Measurements from ENCODE around the gene PPP1R10. TPM values are rescaled to one million over a fixed set of nuclear protein-coding genes. Genes with fewer than 3 reads are reported as not detected.
A peak's percentile ranks its signal among the peaks of the same experiment; 100 is the strongest.

PPP1R10 gene
- total and polyA plus RNA-seq, 2 donors: 18.2 to 25.6 TPM

DNA sequence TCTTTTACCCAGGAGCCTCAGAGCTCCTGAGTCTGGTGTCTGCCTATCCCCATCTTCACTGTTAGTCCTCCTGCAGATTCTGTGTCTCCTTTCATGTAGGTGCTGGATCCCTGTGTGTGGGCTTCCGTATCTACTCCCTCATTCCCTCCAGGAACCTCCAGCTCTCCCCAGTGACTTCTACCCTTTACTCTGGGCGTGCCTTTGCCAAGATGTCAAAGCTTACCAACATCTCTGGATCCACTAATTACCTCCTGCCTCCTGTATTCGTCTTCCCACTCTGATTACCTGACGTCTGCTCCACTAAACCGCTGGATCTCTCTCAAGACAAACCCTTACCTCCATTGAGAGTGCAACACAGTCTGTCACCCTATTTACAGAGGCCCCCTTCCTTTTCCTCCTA lies 27.7 kb upstream of the PPP1R10 start:
- H3K36me3 ChIP-seq (ENCODE audit: insufficient read depth): no peaks in the 10 kb centered on the region
- 82% methylated on average over 5 of the region's 5 CpGs for WGBS
- no peak overlapping the region for H3K4me3 ChIP-seq (ENCODE audit: low read depth, low read length)
- H3K4me1 ChIP-seq (ENCODE audit: insufficient read depth): no peaks in the 10 kb centered on the region
- DNase-seq (ENCODE audit: extremely low spot score): no peak
- no peak overlapping the region for H3K27ac ChIP-seq (ENCODE audit: low read depth)

DNA sequence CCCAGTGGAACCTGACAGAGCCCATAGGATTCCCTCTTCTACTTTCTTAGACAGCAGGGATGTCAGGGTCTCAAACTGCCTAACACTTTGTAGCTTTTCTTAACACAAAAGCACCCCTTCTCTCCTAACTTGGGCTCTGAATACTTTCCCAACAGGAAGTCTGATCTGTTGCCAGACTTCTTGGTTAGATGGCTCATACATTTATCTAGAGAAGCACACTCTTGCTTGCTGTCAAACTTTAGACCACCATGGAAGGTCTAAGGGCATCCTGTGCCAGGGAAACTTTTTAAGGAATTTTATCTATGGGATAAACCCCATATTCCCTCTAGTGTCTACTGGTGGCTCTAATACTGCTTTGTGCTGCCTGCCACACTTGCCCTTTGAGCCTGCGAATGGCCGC lies 26.6 kb upstream of the PPP1R10 start:
- DNase-seq (ENCODE audit: extremely low spot score): no peak
- H3K27ac ChIP-seq (ENCODE audit: low read depth): no peak overlapping the region
- no peaks in the 10 kb centered on the region for H3K36me3 ChIP-seq (ENCODE audit: insufficient read depth)
- 96% methylated on average over 2 of the region's 2 CpGs for WGBS
- no peak overlapping the region for H3K4me3 ChIP-seq (ENCODE audit: low read depth, low read length)
- no peaks in the 10 kb centered on the region for H3K4me1 ChIP-seq (ENCODE audit: insufficient read depth)

DNA sequence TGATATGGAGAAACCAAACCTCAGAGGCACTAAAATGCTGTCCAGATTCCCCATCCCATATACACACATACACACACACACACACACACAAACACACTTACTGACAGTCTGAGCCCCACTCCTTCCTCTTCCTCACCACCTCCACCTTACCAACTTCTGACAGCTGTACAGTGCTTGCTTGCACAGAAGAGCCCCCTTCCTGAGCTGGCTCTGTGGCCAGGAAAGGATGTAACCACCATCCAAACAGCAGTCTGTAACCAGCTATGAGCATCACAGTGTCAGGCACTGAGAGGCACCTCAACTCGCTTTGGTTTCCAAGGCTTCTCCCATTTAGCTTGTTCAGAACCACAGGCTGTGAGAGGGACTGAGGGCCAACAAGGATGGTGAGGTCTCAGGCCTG lies 24.0 kb upstream of the PPP1R10 start:
- 82% methylated on average over 1 of the region's 1 CpG for WGBS
- Histone ChIP-seq H3K36me3 (ENCODE audit: insufficient read depth) (no peaks in the 10 kb centered on the region), H3K4me1 (ENCODE audit: insufficient read depth) (no peaks in the 10 kb centered on the region), H3K4me3 (ENCODE audit: low read depth, low read length) (no peak overlapping the region), H3K27ac (ENCODE audit: low read depth) (no peak overlapping the region)
- no peak for DNase-seq (ENCODE audit: extremely low spot score)

DNA sequence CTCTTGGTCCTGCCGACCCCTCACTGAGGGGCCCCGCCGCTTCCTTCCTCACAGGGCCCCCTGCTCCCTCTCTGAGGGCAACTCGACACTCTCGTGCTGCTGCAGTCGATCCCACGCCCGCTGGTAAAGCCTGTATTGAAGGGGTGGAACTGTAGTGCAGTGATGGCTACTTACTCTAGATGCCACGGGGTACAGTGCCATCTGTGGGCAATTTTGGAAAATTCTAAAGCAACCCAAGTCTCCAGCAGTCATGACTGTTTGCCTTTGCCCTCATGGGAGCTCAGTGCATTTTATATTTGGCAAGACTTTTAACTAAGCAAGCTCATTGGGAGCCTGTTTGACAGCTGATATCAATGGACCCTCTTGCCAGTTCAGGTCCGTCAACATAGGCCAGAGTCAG lies 23.4 kb upstream of the PPP1R10 start:
- 88% methylated on average over 10 of the region's 10 CpGs for WGBS
- no peaks in the 10 kb centered on the region for H3K4me1 ChIP-seq (ENCODE audit: insufficient read depth)
- H3K4me3 ChIP-seq (ENCODE audit: low read depth, low read length): no peak overlapping the region
- H3K36me3 ChIP-seq (ENCODE audit: insufficient read depth): no peaks in the 10 kb centered on the region
- DNase-seq (ENCODE audit: extremely low spot score): no peak
- H3K27ac ChIP-seq (ENCODE audit: low read depth): no peak overlapping the region

DNA sequence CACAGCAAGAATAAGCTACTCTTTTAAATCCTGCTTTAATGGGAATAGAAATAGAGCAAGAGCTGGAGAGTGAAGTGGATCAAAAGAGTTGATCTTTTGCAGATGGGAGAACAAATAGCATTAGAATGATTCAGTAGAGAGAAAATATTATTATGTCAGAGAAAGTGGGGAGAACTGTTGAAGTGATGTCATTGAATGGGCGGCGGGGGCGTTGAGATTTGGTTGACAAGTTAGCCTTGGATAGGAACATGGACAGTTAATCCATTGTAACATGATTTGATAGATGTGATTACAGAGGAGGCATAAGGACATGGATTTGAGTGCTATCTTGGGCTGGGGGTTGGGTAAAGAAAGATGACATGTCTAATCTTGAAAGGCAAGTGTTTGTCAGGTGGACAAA lies 18.8 kb upstream of the PPP1R10 start:
- Histone ChIP-seq H3K27ac (ENCODE audit: low read depth) (no peak overlapping the region), H3K4me3 (ENCODE audit: low read depth, low read length) (no peak overlapping the region), H3K4me1 (ENCODE audit: insufficient read depth) (no peaks in the 10 kb centered on the region), H3K36me3 (ENCODE audit: insufficient read depth) (no peaks in the 10 kb centered on the region)
- DNase-seq (ENCODE audit: extremely low spot score): no peak
- WGBS: 96% methylated on average over 3 of the region's 3 CpGs

DNA sequence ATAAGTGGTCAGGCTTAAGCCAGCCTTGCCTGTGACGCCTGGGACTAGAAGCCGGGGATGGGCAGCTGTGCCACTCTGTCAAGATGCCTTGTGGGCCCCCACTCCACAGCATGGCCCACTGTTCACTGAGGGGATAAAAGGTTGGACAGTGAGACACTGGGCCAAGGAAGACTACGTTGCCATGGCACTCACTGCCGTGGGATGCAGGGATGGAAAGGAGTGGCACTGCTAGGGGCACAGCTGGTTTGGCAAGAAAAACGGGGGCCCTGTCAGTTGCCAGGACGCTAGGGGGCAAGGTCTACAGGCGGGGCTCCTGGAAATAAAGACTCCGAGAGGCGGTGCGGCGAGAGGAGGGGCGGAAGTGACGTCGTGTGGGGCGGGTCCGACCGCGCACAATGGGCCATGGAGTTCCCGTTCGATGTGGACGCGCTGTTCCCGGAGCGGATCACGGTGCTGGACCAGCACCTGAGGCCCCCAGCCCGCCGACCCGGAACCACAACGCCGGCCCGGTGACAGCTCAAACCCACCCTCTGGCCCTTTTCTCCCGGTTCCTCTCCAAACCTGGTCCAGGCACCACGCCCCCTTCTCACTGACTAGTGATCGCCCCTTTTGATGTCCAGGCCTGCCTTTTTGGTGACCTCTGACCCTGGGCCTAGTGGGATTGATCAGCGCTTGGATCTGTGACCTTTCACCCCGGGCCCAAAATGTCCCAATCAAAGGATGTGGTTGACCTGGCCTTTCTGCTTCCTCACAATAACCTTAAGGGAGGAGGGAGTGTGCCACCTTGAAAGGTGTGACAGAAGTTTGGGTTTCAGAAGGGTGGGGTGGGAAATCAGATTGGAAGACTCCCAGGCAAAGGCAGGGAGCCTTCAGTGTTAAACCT lies 9.7 kb upstream of the PPP1R10 start, which contains the start of gene ATAT1:
ATAT1 (plus strand) TSS at position 391 of the 883 bp plus-strand sequence.
- Histone ChIP-seq H3K36me3 (ENCODE audit: insufficient read depth) (no peaks in the 10 kb centered on the region), H3K27ac (ENCODE audit: low read depth) (peak within 1 kb of the TSS; percentile 79), H3K4me1 (ENCODE audit: insufficient read depth) (no peaks in the 10 kb centered on the region), H3K4me3 (ENCODE audit: low read depth, low read length) (peak within 1 kb of the TSS; percentile 46)
- 2% methylated on average over 36 of the region's 36 CpGs for WGBS
- peak; percentile 75 for DNase-seq (ENCODE audit: extremely low spot score)

DNA sequence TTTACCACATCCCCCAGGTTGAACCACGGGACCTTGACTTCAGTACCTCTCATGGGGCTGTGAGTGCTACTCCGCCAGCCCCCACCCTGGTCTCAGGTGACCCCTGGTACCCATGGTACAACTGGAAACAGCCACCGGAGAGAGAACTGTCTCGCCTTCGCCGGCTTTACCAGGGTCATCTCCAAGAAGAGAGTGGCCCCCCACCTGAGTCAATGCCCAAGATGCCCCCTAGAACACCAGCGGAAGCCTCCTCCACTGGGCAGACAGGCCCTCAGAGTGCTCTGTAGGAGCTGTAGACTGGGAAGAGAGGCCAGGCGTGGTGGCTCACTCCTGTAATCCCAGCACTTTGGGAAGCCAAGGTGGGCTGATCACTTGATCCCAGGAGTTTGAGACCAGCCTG lies 8.5 kb upstream of the PPP1R10 start:
- Histone ChIP-seq H3K4me1 (ENCODE audit: insufficient read depth) (no peaks in the 10 kb centered on the region), H3K27ac (ENCODE audit: low read depth) (no peak overlapping the region), H3K36me3 (ENCODE audit: insufficient read depth) (no peaks in the 10 kb centered on the region), H3K4me3 (ENCODE audit: low read depth, low read length) (no peak overlapping the region)
- 96% methylated on average over 8 of the region's 8 CpGs for WGBS
- no peak for DNase-seq (ENCODE audit: extremely low spot score)

DNA sequence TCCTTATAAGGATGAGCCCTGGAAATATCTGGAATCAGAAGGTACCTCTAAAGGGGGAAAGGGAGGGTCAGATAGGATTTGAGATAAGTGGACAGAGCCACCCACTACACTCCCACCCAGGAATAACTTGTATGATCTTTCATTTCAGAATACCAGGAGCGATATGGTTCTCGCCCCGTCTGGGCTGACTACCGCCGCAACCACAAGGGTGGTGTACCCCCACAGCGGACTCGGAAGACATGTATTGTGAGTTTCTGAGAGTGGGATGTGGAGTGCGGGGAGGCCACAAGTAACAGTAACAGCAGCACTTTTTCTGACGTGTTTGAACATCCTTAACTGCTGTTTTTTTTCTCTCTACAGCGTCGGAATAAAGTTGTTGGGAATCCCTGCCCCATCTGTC lies 2.5 kb upstream of the PPP1R10 start:
- no peaks in the 10 kb centered on the region for H3K4me1 ChIP-seq (ENCODE audit: insufficient read depth)
- H3K27ac ChIP-seq (ENCODE audit: low read depth): no peak overlapping the region
- no peak for DNase-seq (ENCODE audit: extremely low spot score)
- WGBS: 96% methylated on average over 11 of the region's 11 CpGs
- peaks cover 2% of the 10 kb centered on the region for H3K36me3 ChIP-seq (ENCODE audit: insufficient read depth)
- no peak overlapping the region for H3K4me3 ChIP-seq (ENCODE audit: low read depth, low read length)

DNA sequence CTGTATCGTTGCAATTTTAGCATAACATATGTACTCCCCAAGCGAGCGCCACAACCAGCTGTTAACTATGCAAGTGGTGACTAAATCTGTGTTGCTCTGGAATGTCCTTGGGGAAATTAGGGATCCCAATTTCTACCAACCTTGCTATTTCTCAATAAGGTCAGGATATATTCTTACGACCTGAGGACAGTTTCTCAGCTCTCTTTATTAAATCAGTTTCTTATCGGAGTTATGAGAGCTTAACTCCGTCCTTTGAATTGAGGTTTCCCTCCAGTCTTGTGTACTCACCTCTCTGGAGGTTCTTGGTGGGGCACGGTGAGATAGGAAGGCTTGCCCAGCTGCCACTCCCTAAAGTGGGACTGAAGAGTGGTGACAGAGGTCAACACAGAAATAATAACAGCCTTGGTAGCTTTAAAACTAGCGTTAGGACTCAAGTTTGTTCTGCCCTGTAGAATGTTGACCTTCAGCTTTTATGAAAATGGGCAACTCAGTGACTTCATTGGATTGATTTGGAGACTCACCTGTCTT lies 1.3 kb upstream of the PPP1R10 start:
- Histone ChIP-seq H3K4me1 (ENCODE audit: insufficient read depth) (no peaks in the 10 kb centered on the region), H3K4me3 (ENCODE audit: low read depth, low read length) (peak overlapping the region; percentile 48), H3K36me3 (ENCODE audit: insufficient read depth) (peaks cover 2% of the 10 kb centered on the region), H3K27ac (ENCODE audit: low read depth) (peak overlapping the region; percentile 64)
- WGBS: 14% methylated on average over 8 of the region's 8 CpGs
- DNase-seq (ENCODE audit: extremely low spot score): no peak

DNA sequence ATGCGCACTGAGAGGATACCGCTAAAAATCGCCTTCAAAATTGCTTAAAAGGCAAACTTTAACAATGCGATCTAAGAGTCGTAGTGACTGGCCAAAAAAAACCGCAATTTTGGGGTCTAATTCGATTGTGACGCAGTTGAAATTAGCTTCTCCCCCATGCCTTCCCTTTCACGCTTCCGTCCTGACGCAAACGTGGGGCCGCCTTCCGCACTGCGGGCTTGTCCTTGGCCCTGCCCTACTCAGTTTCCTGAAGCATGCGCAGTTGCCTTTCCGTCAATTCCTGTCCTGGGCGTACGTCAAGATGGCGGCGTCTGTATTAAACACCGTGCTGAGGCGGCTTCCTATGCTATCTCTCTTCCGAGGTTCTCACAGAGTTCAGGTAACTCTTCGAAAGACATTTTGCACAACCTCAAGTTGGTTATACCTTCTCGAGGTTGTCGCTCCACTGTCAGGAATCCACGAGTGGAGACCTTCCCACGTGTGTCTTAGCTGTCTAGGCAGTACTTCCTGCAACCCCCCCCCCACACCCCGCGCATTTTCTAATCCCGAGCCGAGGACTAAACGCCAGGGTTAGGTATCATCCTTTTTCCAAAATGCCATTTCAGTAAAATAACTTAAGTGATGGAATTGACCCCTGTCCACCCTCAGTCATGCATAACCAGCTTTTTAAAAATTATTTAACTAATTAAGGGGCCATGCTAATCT lies 674 bp upstream of the PPP1R10 start, which contains the start of gene MRPS18B:
MRPS18B (plus strand) TSS at position 276 of the 705 bp plus-strand sequence; CDS start at position 302, 26 bp downstream.
- under 1% methylated on average over 34 of the region's 34 CpGs for WGBS
- peak within 1 kb of the TSS; percentile 100 for H3K27ac ChIP-seq (ENCODE audit: low read depth)
- peak; percentile 97 for DNase-seq (ENCODE audit: extremely low spot score)
- no peaks in the 10 kb centered on the region for H3K4me1 ChIP-seq (ENCODE audit: insufficient read depth)
- peaks cover 2% of the 10 kb centered on the region for H3K36me3 ChIP-seq (ENCODE audit: insufficient read depth)
- peak within 1 kb of the TSS; percentile 89 for H3K4me3 ChIP-seq (ENCODE audit: low read depth, low read length)

DNA sequence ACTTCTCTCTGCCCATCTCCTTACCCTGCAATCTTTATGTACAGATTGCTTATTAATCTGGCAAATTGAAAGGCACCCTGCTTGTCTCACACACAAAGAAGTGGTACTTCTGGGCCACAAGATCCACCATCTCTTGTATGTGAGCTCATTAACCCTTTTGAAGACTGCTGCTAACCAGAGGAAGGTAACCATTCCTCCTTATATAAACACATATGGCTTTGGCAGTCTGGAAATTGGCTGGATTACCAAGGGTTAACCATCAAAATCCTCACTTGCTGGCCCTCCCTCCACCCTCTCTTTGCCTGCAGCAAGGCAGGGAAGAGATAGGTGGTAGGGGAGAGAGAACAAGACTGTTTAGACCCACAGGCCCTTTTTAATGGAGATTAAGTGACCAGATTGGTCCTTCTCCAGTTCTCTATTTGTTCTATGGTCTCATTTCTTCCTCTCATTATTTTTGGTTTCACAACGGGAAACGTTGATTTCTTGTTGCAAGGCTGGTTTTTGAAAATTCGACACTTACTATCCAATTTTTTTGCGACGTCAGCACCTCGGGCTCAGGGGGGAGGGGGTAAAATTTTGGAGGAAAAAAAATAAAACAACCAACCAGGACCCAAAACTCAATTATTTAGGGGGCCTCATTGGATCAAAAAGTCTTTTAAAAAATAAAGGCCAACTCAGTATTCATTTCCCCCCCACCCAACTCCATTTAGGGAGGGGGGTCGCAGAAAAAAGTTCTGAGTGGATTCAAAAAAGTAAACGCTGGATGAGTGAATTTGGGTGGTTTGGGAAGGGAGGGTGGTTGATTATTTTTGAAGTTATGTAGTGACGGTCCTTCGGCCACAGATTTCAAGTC lies 859 bp downstream of the PPP1R10 start:
- WGBS: under 1% methylated on average over 10 of the region's 10 CpGs
- Histone ChIP-seq H3K4me1 (ENCODE audit: insufficient read depth) (no peaks in the 10 kb centered on the region), H3K36me3 (ENCODE audit: insufficient read depth) (peaks cover 2% of the 10 kb centered on the region), H3K27ac (ENCODE audit: low read depth) (peak overlapping the region; percentile 100), H3K4me3 (ENCODE audit: low read depth, low read length) (peak overlapping the region; percentile 89)
- DNase-seq (ENCODE audit: extremely low spot score): no peak

DNA sequence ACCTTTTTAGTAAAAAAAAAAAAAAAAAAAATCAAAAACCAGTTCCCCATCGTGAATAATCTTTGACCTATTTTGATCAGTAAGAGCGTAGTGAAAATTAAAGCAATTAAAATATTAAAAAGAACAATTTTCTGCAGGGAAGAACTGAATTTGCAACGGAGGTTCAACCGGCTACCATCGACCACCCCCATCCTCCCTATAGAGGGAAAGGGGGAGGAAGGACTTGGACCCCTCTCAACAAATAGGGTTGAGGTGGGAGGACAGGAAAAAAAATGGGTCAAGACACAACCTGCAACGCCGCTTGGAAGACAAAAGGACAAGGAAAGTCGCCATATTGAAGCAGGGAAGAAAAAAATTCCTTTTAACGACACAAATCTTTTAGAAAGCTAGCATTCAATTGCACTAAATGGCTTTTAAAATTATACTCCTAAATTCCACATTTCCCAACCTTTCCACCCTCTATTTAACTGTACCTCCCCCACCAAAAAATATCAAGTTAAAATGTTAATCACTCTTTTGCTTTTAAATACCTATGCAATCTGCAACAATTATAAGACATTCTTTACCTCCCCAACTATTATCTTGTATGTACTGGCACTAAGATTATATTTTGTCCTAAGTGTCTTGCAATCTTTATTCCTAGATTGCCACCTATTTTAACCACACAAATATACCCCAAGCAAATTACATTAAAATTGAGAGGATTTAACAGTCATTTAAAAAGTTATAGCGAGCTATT lies 1.7 kb downstream of the PPP1R10 start:
- H3K27ac ChIP-seq (ENCODE audit: low read depth): peak overlapping the region; percentile 100
- no peaks in the 10 kb centered on the region for H3K4me1 ChIP-seq (ENCODE audit: insufficient read depth)
- peak overlapping the region; percentile 89 for H3K4me3 ChIP-seq (ENCODE audit: low read depth, low read length)
- peaks cover 2% of the 10 kb centered on the region for H3K36me3 ChIP-seq (ENCODE audit: insufficient read depth)
- under 1% methylated on average over 10 of the region's 10 CpGs for WGBS
- peak; percentile 83 for DNase-seq (ENCODE audit: extremely low spot score)

Measured in urinary bladder (tissue), 4 donors.